K562 (cell line): ENCODE measurements around the gene MCU. TPM values are rescaled to one million over a fixed set of nuclear protein-coding genes. Genes with fewer than 3 reads are reported as not detected.
"Not testable (repeated sequence)": the region's sequence is repeated elsewhere in the genome, so short reads cannot be mapped to it uniquely, and the experiment has no call there.

ENCODE experiments used
- ATAC-seq: fragments of 200-7000 bp; cut with Tn5 transposase; 3 replicates; pipeline ENCODE4 v1.9.1; 2020; ENCODE audit warnings: moderate library complexity
- BruUV-seq: library from RNA; stranded (reverse); fragments of 400-500 nt; replicated peaks from 2 replicates; lab custom pipeline; 2021; lab: Mats Ljungman, UMichigan
- CTCF ChIA-PET: fragments of 300-600 bp; formaldehyde crosslinking; extraction: SDS; loops from one replicate; lab custom pipeline; 2021; ENCODE audit warnings: low intra/inter-chr PET ratio; lab: Yijun Ruan, JAX
- POLR2A ChIA-PET: fragments of 300-600, 350-650 bp; sonication (Branson Sonifier 250); formaldehyde crosslinking; extraction: SDS; loops from one replicate; lab custom pipeline; 2021; ENCODE audit warnings: antibody characterized with exemption, inconsistent platforms; lab: Yijun Ruan, JAX
- DNase-seq, 4 experiments: peaks; one replicate each; pipeline versions ENCODE4 v3.0.0 to v3.0.0-alpha.2; 2011 to 2018; ENCODE audit warnings: low spot score in 3 of 4, mixed read lengths in 3 of 4; ENCODE audit errors: extremely low read depth in 1 of 4
- FAIRE-seq: peaks from 2 replicates; lab custom pipeline; 2011; peaks lifted over from hg19 to GRCh38; lab: Jason Lieb, UNC
- H2AFZ ChIP-seq: 2 replicates; pipeline ENCODE4 v1.6.0; 2011; ENCODE audit warnings: low read depth, low read length, control low read depth, inconsistent platforms
- H3K27ac ChIP-seq: fragments of 200-600 bp; 3 replicates; pipeline ENCODE4 v1.8.0; 2011; ENCODE audit warnings: low read depth, mild to moderate bottlenecking, control low read depth, inconsistent platforms, low read length, moderate library complexity, mixed read lengths; ENCODE audit errors: extremely low read depth
- H3K27me3 ChIP-seq, 2 experiments: fragments of 300-600 bp in 1 of 2; 2 replicates in 1 of 2; 3 replicates in 1 of 2; pipeline versions ENCODE4 v1.6.0 to v1.8.0; 2011; ENCODE audit warnings: inconsistent platforms in 2 of 2, low read length in 2 of 2, mild to moderate bottlenecking in 1 of 2, mixed read lengths in 1 of 2, moderate library complexity in 1 of 2; ENCODE audit not compliant: control insufficient read depth in 2 of 2, insufficient read depth in 2 of 2
- H3K36me3 ChIP-seq: fragments of 300-600 bp; 3 replicates; pipeline ENCODE4 v1.8.0; 2011; ENCODE audit warnings: mild to moderate bottlenecking, low read length, inconsistent platforms; ENCODE audit not compliant: control insufficient read depth, insufficient read depth
- H3K4me1 ChIP-seq, 2 experiments: fragments of 200-600 bp in 1 of 2; replicated peaks in 1 of 2; 2 replicates in 1 of 2; 3 replicates in 1 of 2; pipeline versions ENCODE4 v1.5.1 to v1.8.0; 2011; ENCODE audit warnings: inconsistent platforms in 2 of 2, low read length in 2 of 2, mild to moderate bottlenecking in 1 of 2, mixed read lengths in 1 of 2, moderate library complexity in 1 of 2; ENCODE audit not compliant: control insufficient read depth in 2 of 2, insufficient read depth in 2 of 2
- H3K4me2 ChIP-seq: 2 replicates; pipeline ENCODE4 v1.6.1; 2011; ENCODE audit warnings: low read length, control low read depth, inconsistent platforms, mixed read lengths; ENCODE audit not compliant: insufficient read depth
- H3K4me3 ChIP-seq: fragments of 200-600 bp; sonication (generic), shearing (Covaris generic); 2 replicates; pipeline ENCODE4 v1.5.1; 2016; ENCODE audit warnings: control low read depth, inconsistent platforms
- H3K79me2 ChIP-seq: fragments of 200-600 bp; 3 replicates; pipeline ENCODE4 v1.8.0; 2011; ENCODE audit warnings: low read length, inconsistent platforms; ENCODE audit not compliant: control insufficient read depth, insufficient read depth
- H3K9ac ChIP-seq, 2 experiments: 2 replicates each; pipeline versions ENCODE4 v1.6.0 to v1.6.1; 2011; ENCODE audit warnings: low read depth in 2 of 2, low read length in 2 of 2, control low read depth in 1 of 2, inconsistent platforms in 1 of 2, mild to moderate bottlenecking in 1 of 2, mixed read lengths in 1 of 2; ENCODE audit not compliant: insufficient read depth in 1 of 2
- H3K9me1 ChIP-seq: one replicate; pipeline ENCODE4 v1.6.0; 2011; ENCODE audit warnings: inconsistent platforms, mild to moderate bottlenecking, low read length, moderate library complexity; ENCODE audit not compliant: control insufficient read depth, insufficient read depth
- H3K9me3 ChIP-seq: replicated peaks from 2 replicates; pipeline ENCODE4 v1.5.1; 2011; ENCODE audit warnings: low read depth, low read length, inconsistent platforms; ENCODE audit not compliant: control insufficient read depth, insufficient read depth
- H4K20me1 ChIP-seq: replicated peaks from 2 replicates; pipeline ENCODE4 v1.6.1; 2011; ENCODE audit warnings: low read length, inconsistent platforms, mixed read lengths; ENCODE audit not compliant: control insufficient read depth, insufficient read depth
- CBFA2T3 ChIP-seq: fragments of 450-650 bp; IDR thresholded peaks from 2 replicates; pipeline ENCODE4 v1.6.1; 2017
- CC2D1A ChIP-seq: fragments of 450-650 bp; IDR thresholded peaks from 2 replicates; pipeline ENCODE4 v1.6.1; 2017; ENCODE audit warnings: mild to moderate bottlenecking
- CCNT2 ChIP-seq: IDR thresholded peaks from 2 replicates; pipeline ENCODE4 v1.6.1; 2011; ENCODE audit warnings: borderline replicate concordance, low read depth, mild to moderate bottlenecking, moderate library complexity, mixed read lengths, low read length; ENCODE audit not compliant: insufficient read length; ENCODE audit errors: extremely low read depth
- CTBP1 ChIP-seq: fragments of 450-650 bp; IDR thresholded peaks from 2 replicates; pipeline ENCODE4 v1.6.1; 2016; ENCODE audit warnings: borderline replicate concordance
- DPF2 ChIP-seq: fragments of 450-650 bp; IDR thresholded peaks from 2 replicates; pipeline ENCODE4 v1.6.1; 2016
- FOSL1 ChIP-seq: fragments of 200-800 bp; sonication (Bioruptor generic); conservative IDR thresholded peaks from 2 replicates; pipeline ENCODE4 v1.6.1; 2016; ENCODE audit warnings: missing genetic modification characterization, missing compliant biosample characterization
- GATA2 ChIP-seq: sonication (generic); formaldehyde crosslinking; IDR thresholded peaks from 2 replicates; pipeline ENCODE4 v1.4.0; 2020; ENCODE audit warnings: mild to moderate bottlenecking, missing genetic modification reagents
- KLF16 ChIP-seq: IDR thresholded peaks from 2 replicates; pipeline ENCODE4 v1.6.1; 2016; ENCODE audit warnings: antibody characterized with exemption
- MTA1 ChIP-seq: fragments of 450-650 bp; IDR thresholded peaks from 2 replicates; pipeline ENCODE4 v1.6.1; 2017; ENCODE audit warnings: borderline replicate concordance
- MTA3 ChIP-seq: fragments of 450-650 bp; formaldehyde crosslinking; IDR thresholded peaks from 2 replicates; pipeline ENCODE4 v1.6.1; 2017; ENCODE audit warnings: mild to moderate bottlenecking, borderline replicate concordance
- NCOA1 ChIP-seq: fragments of 450-650 bp; IDR thresholded peaks from 2 replicates; pipeline ENCODE4 v1.6.1; 2016; ENCODE audit warnings: low read depth
- NR2C1 ChIP-seq, 2 experiments: fragments of 450-650 bp; IDR thresholded peaks; 2 replicates each; pipeline ENCODE4 v1.6.1; 2017; ENCODE audit warnings: mild to moderate bottlenecking in 2 of 2, antibody characterized with exemption in 1 of 2, inconsistent platforms in 1 of 2, missing compliant biosample characterization in 1 of 2, missing genetic modification characterization in 1 of 2
- NR4A1 ChIP-seq, 2 experiments: fragments of 250-450 bp in 1 of 2; fragments of 450-650 bp in 1 of 2; sonication (Bioruptor Pico) in 1 of 2; IDR thresholded peaks; 2 replicates each; pipeline versions ENCODE4 v1.4.0 to v1.6.1; 2016 to 2020; ENCODE audit warnings: mild to moderate bottlenecking in 2 of 2, missing compliant biosample characterization in 1 of 2, missing genetic modification characterization in 1 of 2, moderate library complexity in 1 of 2
- PYGO2 ChIP-seq: fragments of 450-650 bp; IDR thresholded peaks from 2 replicates; pipeline ENCODE4 v1.6.1; 2016; ENCODE audit warnings: mild to moderate bottlenecking, missing genetic modification characterization, moderate library complexity, missing compliant biosample characterization
- RAD51 ChIP-seq: fragments of 450-650 bp; IDR thresholded peaks from 2 replicates; pipeline ENCODE4 v1.7.1; 2016; ENCODE audit warnings: low read depth, mild to moderate bottlenecking, borderline replicate concordance
- RCOR1 ChIP-seq, 2 experiments: IDR thresholded peaks; 2 replicates each; pipeline ENCODE4 v1.6.1; 2012; ENCODE audit warnings: low read depth in 2 of 2, low read length in 2 of 2, borderline replicate concordance in 1 of 2, improper control_type of control experiment in 1 of 2
- TAL1 ChIP-seq: fragments of 450-650 bp; IDR thresholded peaks from 2 replicates; pipeline ENCODE4 v1.6.1; 2016; ENCODE audit warnings: mild to moderate bottlenecking
- TARDBP ChIP-seq: fragments of 450-650 bp; IDR thresholded peaks from 2 replicates; pipeline ENCODE4 v1.6.1; 2016
- TEAD4 ChIP-seq, 2 experiments: sonication (generic) in 1 of 2; formaldehyde crosslinking in 1 of 2; IDR thresholded peaks; 2 replicates each; pipeline versions ENCODE4 v1.6.1 to v1.8.0; 2012 to 2022; ENCODE audit warnings: borderline replicate concordance in 1 of 2, inconsistent platforms in 1 of 2, low read length in 1 of 2, mild to moderate bottlenecking in 1 of 2, missing genetic modification reagents in 1 of 2
- TRIM24 ChIP-seq, 2 experiments: fragments of 450-650 bp; IDR thresholded peaks; 2 replicates each; pipeline ENCODE4 v1.6.1; 2016
- ZBTB7A ChIP-seq: IDR thresholded peaks from 2 replicates; pipeline ENCODE4 v1.6.1; 2011; ENCODE audit warnings: low read depth, mild to moderate bottlenecking, low read length, moderate library complexity, borderline replicate concordance; ENCODE audit not compliant: control insufficient read depth
- ZNF124 ChIP-seq: sonication (generic); formaldehyde crosslinking; IDR thresholded peaks from 2 replicates; pipeline ENCODE4 v1.8.1; 2022; ENCODE audit warnings: missing genetic modification reagents
- ZNF280A ChIP-seq: fragments of 450-650 bp; IDR thresholded peaks from 2 replicates; pipeline ENCODE4 v1.6.1; 2018; ENCODE audit warnings: mild to moderate bottlenecking, low read depth; ENCODE audit not compliant: partially characterized antibody
- WGBS: fragments of 100-300 bp; shearing (Covaris generic); methylation state at CpG from one replicate; pipeline ENCODE4 v1.1.6; 2016; ENCODE audit warnings: low coverage, mixed read lengths; ENCODE audit not compliant: insufficient coverage; ENCODE audit errors: missing lambda C conversion rate; 5-methylcytosine and 5-hydroxymethylcytosine counted together
- in situ Hi-C: fragments of 300-500 bp; cut with MboI; formaldehyde crosslinking; loops from 4 replicates; pipeline ENCODE4 v1.15.0; 2018; ENCODE audit warnings: inconsistent platforms, mixed read lengths
- intact Hi-C: fragments of 100-400 bp; cut with micrococcal nuclease; formaldehyde crosslinking; loops from 2 replicates; pipeline ENCODE4 v1.14.2; 2022
- polyA plus RNA-seq, 8 experiments: library from polyadenylated mRNA; depleted of rRNA in 4 of 8; stranded (reverse) in 5 of 8; unstranded in 3 of 8; fragments of >200 nt; fragmentation: Nextera tagmentation in 2 of 8; fragmentation: Illumina TruSeq in 1 of 8; extraction: Ambion mirVana in 2 of 8; extraction: Trizol in 1 of 8; gene quantifications; 2 replicates each; pipeline versions ENCODE4 v1.2.1 to v1.2.3, GENCODE V29; 2011 to 2014; ENCODE audit warnings: inconsistent platforms in 1 of 8, missing spikeins in 1 of 8
- total RNA-seq, 7 experiments: library from RNA; depleted of rRNA in 6 of 7; stranded (reverse); fragments of >200 nt in 6 of 7; fragmentation: Illumina TruSeq in 2 of 7; extraction: Trizol in 2 of 7; gene quantifications; 2 replicates each; pipeline versions ENCODE4 v1.2.1 to v1.2.3, GENCODE V29; 2011 to 2021; ENCODE audit warnings: low replicate concordance in 1 of 7

Gene MCU
- total and polyA plus RNA-seq, 9 of the 15 experiments (the other 6 are each of a cell fraction or from before 2014, with no cell fraction given): 8.2 to 88.8 (median 21.3) TPM

GRCh38 chr10:72903941-72904446 is 212.1 kb downstream of the MCU start:
- CTCF ChIA-PET; H4K20me1 ChIP-seq; H3K27me3 ChIP-seq; BruUV-seq; H3K9me3 ChIP-seq; H3K36me3 ChIP-seq; POLR2A ChIA-PET; in situ Hi-C loops; H3K9me1 ChIP-seq; H3K79me2 ChIP-seq; H3K4me2 ChIP-seq; H3K4me1 ChIP-seq; H3K4me3 ChIP-seq; H3K9ac ChIP-seq; TF ChIP-seq TEAD4 (CRISPR knock-in tag; IDR thresholded peaks at IDR 0.05; ENCODE audit: borderline replicate concordance); NR4A1 (CRISPR knock-in tag; IDR thresholded peaks at IDR 0.05): not testable (repeated sequence)
- DNase-seq (peak in 1 of 4 experiments; percentile 67), ATAC-seq (peak; percentile 82), FAIRE-seq (peak; percentile 61)
- H3K27ac ChIP-seq: 0 out of 3 replicates have a peak overlapping the region, but pooled peaks have one; percentile 43
- H2AFZ ChIP-seq: peak overlapping the region; percentile 53
- intact Hi-C loops: loop anchor here (10.0 kb wide), 1 partner anchor 161 kb away; no protein-coding TSS in a partner anchor
- 15% methylated on average over 15 of the region's 15 CpGs for WGBS
- TF ChIP-seq TEAD4 (IDR thresholded peaks at IDR 0.05; ENCODE audit: low read length): peak; percentile 63; the same call in 1 of the 2 replicates
- peak; percentile 87; the same call in 1 of the 2 replicates for TF ChIP-seq MTA3
- TF ChIP-seq NR2C1 (IDR thresholded peaks at IDR 0.05): peak; percentile 90
- TF ChIP-seq NR2C1 (tag; IDR thresholded peaks at IDR 0.05): peak; percentile 91
- peak; percentile 86 for TF ChIP-seq MTA1
- peak; percentile 37; the same call in 1 of the 2 replicates for TF ChIP-seq ZNF124 (CRISPR knock-in tag)
- TF ChIP-seq ZBTB7A: peak; percentile 31; the same call in 1 of the 2 replicates
- peak; percentile 63 for TF ChIP-seq CCNT2
- peak; percentile 57; the same call in 1 of the 2 replicates for TF ChIP-seq PYGO2 (tag)
- TF ChIP-seq TRIM24 (IDR thresholded peaks at IDR 0.05): peak; percentile 80 to 96
- peak; percentile 56; the same call in 1 of the 2 replicates for TF ChIP-seq FOSL1 (tag)
- peak; percentile 44; the same call in 1 of the 2 replicates for TF ChIP-seq KLF16
- peak; percentile 67 for TF ChIP-seq NCOA1
- peak; percentile 69 for TF ChIP-seq DPF2
- peak; percentile 87 for TF ChIP-seq CBFA2T3
- peak; percentile 77; the same call in 1 of the 2 replicates for TF ChIP-seq CTBP1
- TF ChIP-seq ZNF280A: peak; percentile 59
- TF ChIP-seq GATA2 (CRISPR knock-in tag): peak; percentile 78
- TF ChIP-seq RCOR1 (IDR thresholded peaks at IDR 0.05; ENCODE audit: borderline replicate concordance in 1 of 2, low read depth in 2 of 2, low read length in 2 of 2): peak in 1 of 2 experiments; percentile 53; a peak in 1 of 4 replicates
- TF ChIP-seq TAL1: peak; percentile 92
- 0 out of 2 replicates have a peak, but pooled peaks have one; percentile 53 for TF ChIP-seq TARDBP
- TF ChIP-seq RAD51: peak; percentile 8; the same call in 1 of the 2 replicates
- peak; percentile 81; the same call in 1 of the 2 replicates for TF ChIP-seq CC2D1A
- TF ChIP-seq NR4A1 (tag; IDR thresholded peaks at IDR 0.05): 0 out of 2 replicates have a peak, but pooled peaks have one; percentile 50
